ENCODE data around the gene TMEM120B. TPM values are rescaled to one million over a fixed set of nuclear protein-coding genes. Genes with fewer than 3 reads are reported as not detected.
A peak's percentile ranks its signal among the peaks of the same experiment; 100 is the strongest.

The TMEM120B gene
- total RNA-seq, 6 donors from 2014 or later: 8.9 to 23.0 (median 14.2) TPM

- peaks cover 12 to 14% (median 13%) of the 10 kb centered on the region in 4 donors for H3K4me1 ChIP-seq
- TF ChIP-seq EP300 (IDR thresholded peaks at IDR 0.05) (no peak), POLR2AphosphoS5 (IDR thresholded peaks at IDR 0.05) (no peak), POLR2A (IDR thresholded peaks at IDR 0.05) (no peak)
- TF ChIP-seq, protein P1, sequence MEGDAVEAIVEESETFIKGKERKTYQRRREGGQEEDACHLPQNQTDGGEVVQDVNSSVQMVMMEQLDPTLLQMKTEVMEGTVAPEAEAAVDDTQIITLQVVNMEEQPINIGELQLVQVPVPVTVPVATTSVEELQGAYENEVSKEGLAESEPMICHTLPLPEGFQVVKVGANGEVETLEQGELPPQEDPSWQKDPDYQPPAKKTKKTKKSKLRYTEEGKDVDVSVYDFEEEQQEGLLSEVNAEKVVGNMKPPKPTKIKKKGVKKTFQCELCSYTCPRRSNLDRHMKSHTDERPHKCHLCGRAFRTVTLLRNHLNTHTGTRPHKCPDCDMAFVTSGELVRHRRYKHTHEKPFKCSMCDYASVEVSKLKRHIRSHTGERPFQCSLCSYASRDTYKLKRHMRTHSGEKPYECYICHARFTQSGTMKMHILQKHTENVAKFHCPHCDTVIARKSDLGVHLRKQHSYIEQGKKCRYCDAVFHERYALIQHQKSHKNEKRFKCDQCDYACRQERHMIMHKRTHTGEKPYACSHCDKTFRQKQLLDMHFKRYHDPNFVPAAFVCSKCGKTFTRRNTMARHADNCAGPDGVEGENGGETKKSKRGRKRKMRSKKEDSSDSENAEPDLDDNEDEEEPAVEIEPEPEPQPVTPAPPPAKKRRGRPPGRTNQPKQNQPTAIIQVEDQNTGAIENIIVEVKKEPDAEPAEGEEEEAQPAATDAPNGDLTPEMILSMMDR (IDR thresholded peaks at IDR 0.05): no peak
- H3K27me3 ChIP-seq: no peaks in the 10 kb centered on the region
- DNase-seq (no peak), ATAC-seq (ENCODE audit: low FRiP score in 2 of 2) (no peak)
- H3K27ac ChIP-seq: no peak overlapping the region
- no peaks in the 10 kb centered on the region for H3K9me3 ChIP-seq
- H3K36me3 ChIP-seq: peaks cover 62 to 86% (median 76%) of the 10 kb centered on the region in 4 donors
- H3K4me3 ChIP-seq: no peak overlapping the region
- 95 to 96% methylated on average over 16 to 18 of the region's 18 CpGs for WGBS, 2 donors
Measured at GRCh38 chr12:121817648-121818043, 105.1 kb downstream of the TMEM120B start.

- ATAC-seq (ENCODE audit: low FRiP score in 2 of 2): no peak
- peak in 1 of 2 donors; percentile 68 for DNase-seq
- no peak overlapping the region for H3K27ac ChIP-seq
- no peak overlapping the region for H3K4me3 ChIP-seq
- no peaks in the 10 kb centered on the region for H3K9me3 ChIP-seq
- no peaks in the 10 kb centered on the region for H3K4me1 ChIP-seq
- H3K36me3 ChIP-seq: peaks cover 71 to 100% (median 89%) of the 10 kb centered on the region in 4 donors
- 93 to 95% methylated on average over 20 to 22 of the region's 22 CpGs for WGBS, 2 donors
- TF ChIP-seq POLR2AphosphoS5 (IDR thresholded peaks at IDR 0.05): no peak
- no peak for TF ChIP-seq POLR2A (IDR thresholded peaks at IDR 0.05)
- TF ChIP-seq, protein P1 (IDR thresholded peaks at IDR 0.05): no peak
- TF ChIP-seq EP300 (IDR thresholded peaks at IDR 0.05): no peak
- no peaks in the 10 kb centered on the region for H3K27me3 ChIP-seq
Measured at GRCh38 chr12:121819212-121819949, 106.8 kb downstream of the TMEM120B start.

DNA sequence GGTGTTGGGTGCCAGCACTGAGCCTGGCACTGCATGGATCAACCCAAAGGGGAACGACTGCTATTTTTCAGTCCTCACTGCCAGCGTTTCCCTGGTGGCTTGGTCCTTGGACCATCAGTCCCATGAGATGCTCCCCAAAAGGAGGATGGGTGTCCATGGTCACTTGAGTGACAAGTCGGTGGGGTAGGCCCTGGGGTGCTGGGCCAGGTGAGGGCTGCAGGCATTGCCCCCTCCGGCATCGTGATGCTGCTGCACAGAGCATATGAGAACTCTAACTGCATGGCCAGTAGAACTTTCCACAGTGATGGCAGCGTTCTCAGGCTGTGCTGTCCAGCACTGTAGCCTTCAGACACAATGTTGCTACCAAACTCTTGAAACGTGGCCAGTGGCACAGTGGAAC is 107.5 kb downstream of the TMEM120B start:
- Histone ChIP-seq H3K27ac (no peak overlapping the region), H3K4me1 (no peaks in the 10 kb centered on the region), H3K9me3 (no peaks in the 10 kb centered on the region), H3K36me3 (peaks cover 64 to 100% (median 83%) of the 10 kb centered on the region in 4 donors), H3K4me3 (no peak overlapping the region), H3K27me3 (no peaks in the 10 kb centered on the region)
- DNase-seq (no peak), ATAC-seq (ENCODE audit: low FRiP score in 2 of 2) (no peak)
- WGBS, 2 donors: 92 to 94% methylated on average over 7 of the region's 7 CpGs
- TF ChIP-seq, protein P1 (IDR thresholded peaks at IDR 0.05): no peak
- no peak for TF ChIP-seq EP300 (IDR thresholded peaks at IDR 0.05)
- TF ChIP-seq POLR2A (IDR thresholded peaks at IDR 0.05): no peak
- TF ChIP-seq POLR2AphosphoS5 (IDR thresholded peaks at IDR 0.05): no peak

DNA sequence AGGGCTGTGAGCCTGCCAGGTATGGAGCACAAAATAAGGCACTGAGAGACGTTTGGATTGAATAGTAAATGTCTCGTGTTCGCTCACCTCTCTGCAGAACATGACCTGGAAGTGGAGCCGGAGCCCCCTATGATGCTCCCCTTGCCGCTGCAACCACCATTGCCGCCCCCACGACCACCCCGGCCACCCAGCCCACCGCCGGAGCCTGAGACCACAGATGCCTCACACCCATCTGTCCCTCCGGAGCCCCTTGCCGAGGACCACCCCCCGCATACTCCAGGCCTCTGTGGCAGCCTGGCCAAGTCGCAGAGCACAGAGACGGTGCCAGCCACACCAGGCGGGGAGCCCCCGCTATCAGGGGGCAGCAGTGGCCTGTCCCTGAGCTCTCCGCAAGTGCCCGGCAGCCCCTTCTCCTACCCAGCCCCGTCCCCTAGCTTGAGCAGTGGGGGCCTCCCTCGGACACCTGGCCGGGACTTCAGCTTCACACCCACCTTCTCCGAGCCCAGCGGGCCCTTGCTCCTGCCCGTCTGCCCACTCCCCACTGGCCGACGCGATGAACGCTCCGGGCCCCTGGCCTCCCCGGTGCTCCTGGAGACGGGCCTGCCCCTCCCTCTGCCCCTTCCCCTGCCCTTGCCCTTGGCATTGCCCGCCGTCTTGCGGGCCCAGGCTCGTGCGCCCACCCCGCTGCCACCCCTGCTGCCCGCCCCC is 110.0 kb downstream of the TMEM120B start:
- DNase-seq (peak in 1 of 2 donors; percentile 74), ATAC-seq (ENCODE audit: low FRiP score in 2 of 2) (no peak)
- no peaks in the 10 kb centered on the region for H3K27me3 ChIP-seq
- TF ChIP-seq POLR2A (IDR thresholded peaks at IDR 0.05) (no peak), EP300 (IDR thresholded peaks at IDR 0.05) (no peak), POLR2AphosphoS5 (IDR thresholded peaks at IDR 0.05) (no peak)
- TF ChIP-seq, protein P1 (IDR thresholded peaks at IDR 0.05): no peak
- no peak overlapping the region for H3K4me3 ChIP-seq
- H3K27ac ChIP-seq: no peak overlapping the region
- 95 to 100% methylated on average over 10 to 24 of the region's 39 CpGs for WGBS, 2 donors
- H3K36me3 ChIP-seq: peaks cover 47 to 94% (median 71%) of the 10 kb centered on the region in 4 donors
- no peaks in the 10 kb centered on the region for H3K4me1 ChIP-seq
- no peaks in the 10 kb centered on the region for H3K9me3 ChIP-seq

Data from upper lobe of left lung (tissue), 6 donors.